Smooth muscle cell (in vitro differentiated cells): ENCODE measurements around the gene SUSD2. TPM values are rescaled to one million over a fixed set of nuclear protein-coding genes. Genes with fewer than 3 reads are reported as not detected.

Source experiments
- DNase-seq: peaks from one replicate; lab custom pipeline; 2025; ENCODE audit not compliant: unreplicated experiment; lab: John Stamatoyannopoulos, UW
- H2AFZ ChIP-seq: fragments of 200-600 bp; sonication (generic); 2 replicates; pipeline ENCODE4 v1.6.0; 2016; ENCODE audit warnings: antibody characterized with exemption, low read depth, mild to moderate bottlenecking
- H3F3A ChIP-seq: fragments of 200-600 bp; sonication (generic); 2 replicates; pipeline ENCODE4 v1.6.0; 2017; ENCODE audit warnings: antibody characterized with exemption, low read depth
- H3K27ac ChIP-seq: fragments of 200-600 bp; sonication (generic); 2 replicates; pipeline ENCODE4 v1.5.1; 2016; ENCODE audit warnings: low read depth, mild to moderate bottlenecking
- H3K27me3 ChIP-seq: fragments of 200-600 bp; sonication (generic); 2 replicates; pipeline ENCODE4 v1.6.1; 2016; ENCODE audit warnings: low read depth, mild to moderate bottlenecking
- H3K36me3 ChIP-seq: fragments of 200-600 bp; sonication (generic); 2 replicates; pipeline ENCODE4 v1.5.1; 2016; ENCODE audit warnings: low read depth
- H3K4me1 ChIP-seq: fragments of 200-600 bp; sonication (generic); 2 replicates; pipeline ENCODE4 v1.5.1; 2016; ENCODE audit warnings: low read depth
- H3K4me2 ChIP-seq: fragments of 200-600 bp; sonication (generic); 2 replicates; pipeline ENCODE4 v1.6.0; 2016; ENCODE audit warnings: mild to moderate bottlenecking
- H3K4me3 ChIP-seq: fragments of 200-600 bp; sonication (generic); 2 replicates; pipeline ENCODE4 v1.5.1; 2016; ENCODE audit warnings: mild to moderate bottlenecking
- H3K79me2 ChIP-seq: fragments of 200-600 bp; sonication (generic); 2 replicates; pipeline ENCODE4 v1.6.0; 2016; ENCODE audit warnings: low read depth, mild to moderate bottlenecking
- H3K9ac ChIP-seq: fragments of 200-600 bp; sonication (generic); 2 replicates; pipeline ENCODE4 v1.6.0; 2016; ENCODE audit warnings: low read depth
- H3K9me3 ChIP-seq: fragments of 200-600 bp; sonication (generic); replicated peaks from 2 replicates; pipeline ENCODE4 v1.5.1; 2016; ENCODE audit warnings: low read depth
- H4K20me1 ChIP-seq: fragments of 200-600 bp; sonication (generic); 2 replicates; pipeline ENCODE4 v1.6.0; 2016; ENCODE audit warnings: low read depth
- CTCF ChIP-seq: fragments of 200-600 bp; sonication (generic); IDR thresholded peaks from 2 replicates; pipeline ENCODE4 v1.5.1; 2017; ENCODE audit warnings: borderline replicate concordance, mild to moderate bottlenecking, antibody characterized with exemption; ENCODE audit not compliant: insufficient read depth, poor library complexity, severe bottlenecking
- WGBS: methylation state at CpG from one replicate; pipeline ENCODE4 v1.1.7; 2016; ENCODE audit warnings: low lambda C conversion rate; 5-methylcytosine and 5-hydroxymethylcytosine counted together
- polyA plus RNA-seq: library from polyadenylated mRNA; unstranded; fragments of >200 nt; fragmentation: Nextera tagmentation; extraction: Ambion mirVana; gene quantifications from 2 replicates; pipeline ENCODE4 v1.2.1, GENCODE V29; 2016
- total RNA-seq: library from RNA; depleted of rRNA; stranded (reverse); fragments of >200 nt; gene quantifications from 2 replicates; pipeline ENCODE4 v1.2.3, GENCODE V29; 2014

The SUSD2 gene
- total and polyA plus RNA-seq, 2 experiments from 2014 or later = 1.1 to 1.2 TPM

- no peak for TF ChIP-seq CTCF
- Histone ChIP-seq H3K4me1 (no peaks in the 10 kb centered on the region), H3K79me2 (no peaks in the 10 kb centered on the region), H3K4me2 (no peak overlapping the region), H3K27me3 (no peaks in the 10 kb centered on the region), H3K4me3 (no peak overlapping the region), H3F3A (no peaks in the 10 kb centered on the region), H3K27ac (no peak overlapping the region), H4K20me1 (no peaks in the 10 kb centered on the region), H2AFZ (no peak overlapping the region), H3K9ac (no peak overlapping the region), H3K9me3 (no peaks in the 10 kb centered on the region), H3K36me3 (no peaks in the 10 kb centered on the region)
- DNase-seq = no peak
- WGBS = 94% methylated on average over 6 of the region's 6 CpGs
Observed at GRCh38 chr22:24232124-24232523, 50.8 kb downstream of the SUSD2 start.

- 99% methylated on average over 15 of the region's 15 CpGs for WGBS
- H3K79me2 ChIP-seq = no peaks in the 10 kb centered on the region
- H3K9me3 ChIP-seq = no peaks in the 10 kb centered on the region
- DNase-seq = no peak
- no peaks in the 10 kb centered on the region for H4K20me1 ChIP-seq
- no peak overlapping the region for H2AFZ ChIP-seq
- TF ChIP-seq CTCF = no peak
- H3K27me3 ChIP-seq = no peaks in the 10 kb centered on the region
- H3K4me1 ChIP-seq = no peaks in the 10 kb centered on the region
- no peak overlapping the region for H3K27ac ChIP-seq
- H3K36me3 ChIP-seq = no peaks in the 10 kb centered on the region
- no peak overlapping the region for H3K4me3 ChIP-seq
- H3K9ac ChIP-seq = no peak overlapping the region
- no peak overlapping the region for H3K4me2 ChIP-seq
- no peaks in the 10 kb centered on the region for H3F3A ChIP-seq
Observed at GRCh38 chr22:24232725-24233124, 51.4 kb downstream of the SUSD2 start.

GRCh38 chr22:24233235-24233634 lies 51.9 kb downstream of the SUSD2 start:
- H2AFZ ChIP-seq = no peak overlapping the region
- H3K4me3 ChIP-seq = no peak overlapping the region
- H4K20me1 ChIP-seq = no peaks in the 10 kb centered on the region
- 94% methylated on average over 12 of the region's 13 CpGs for WGBS
- H3K4me1 ChIP-seq = no peaks in the 10 kb centered on the region
- TF ChIP-seq CTCF = no peak
- no peak overlapping the region for H3K27ac ChIP-seq
- no peak overlapping the region for H3K9ac ChIP-seq
- H3K4me2 ChIP-seq = no peak overlapping the region
- H3K79me2 ChIP-seq = no peaks in the 10 kb centered on the region
- DNase-seq = no peak
- no peaks in the 10 kb centered on the region for H3K27me3 ChIP-seq
- H3K36me3 ChIP-seq = no peaks in the 10 kb centered on the region
- H3F3A ChIP-seq = no peaks in the 10 kb centered on the region
- no peaks in the 10 kb centered on the region for H3K9me3 ChIP-seq

GRCh38 chr22:24233816-24234215 lies 52.5 kb downstream of the SUSD2 start:
- no peaks in the 10 kb centered on the region for H3F3A ChIP-seq
- no peak overlapping the region for H3K27ac ChIP-seq
- H3K4me2 ChIP-seq = no peak overlapping the region
- H3K79me2 ChIP-seq = no peaks in the 10 kb centered on the region
- WGBS = 96% methylated on average over 14 of the region's 14 CpGs
- H3K9ac ChIP-seq = no peak overlapping the region
- H3K9me3 ChIP-seq = no peaks in the 10 kb centered on the region
- no peak overlapping the region for H3K4me3 ChIP-seq
- H3K36me3 ChIP-seq = no peaks in the 10 kb centered on the region
- no peak for TF ChIP-seq CTCF
- H3K4me1 ChIP-seq = no peaks in the 10 kb centered on the region
- H3K27me3 ChIP-seq = no peaks in the 10 kb centered on the region
- H2AFZ ChIP-seq = no peak overlapping the region
- H4K20me1 ChIP-seq = no peaks in the 10 kb centered on the region
- DNase-seq = no peak
